Lower lobe of right lung (tissue), 2 donors: Measurements from ENCODE around the gene DYNC1H1. TPM values are rescaled to one million over a fixed set of nuclear protein-coding genes. Genes with fewer than 3 reads are reported as not detected.
"Not testable (repeated sequence)": the region's sequence is repeated elsewhere in the genome, so short reads cannot be mapped to it uniquely, and the experiment has no call there.

ENCODE experiments used
- ATAC-seq, 2 donors: fragments of 200-7000 bp; cut with Tn5 transposase; one replicate each; pipeline ENCODE4 v1.9.1; 2020 to 2022; ENCODE audit warnings: mild to moderate bottlenecking in 2 of 2, moderate library complexity in 2 of 2
- DNase-seq: peaks from one replicate; pipeline ENCODE4 v3.0.0-alpha.2; 2020
- H3K27ac ChIP-seq: fragments of 200-600 bp; one replicate; pipeline ENCODE4 v1.8.0; 2022
- H3K27me3 ChIP-seq: fragments of 200-600 bp; one replicate; pipeline ENCODE4 v1.8.0; 2022; ENCODE audit warnings: low read depth
- H3K36me3 ChIP-seq: fragments of 200-600 bp; one replicate; pipeline ENCODE4 v1.8.0; 2022; ENCODE audit warnings: mild to moderate bottlenecking
- H3K4me1 ChIP-seq: fragments of 200-600 bp; one replicate; pipeline ENCODE4 v1.8.0; 2022
- H3K4me3 ChIP-seq: fragments of 200-600 bp; one replicate; pipeline ENCODE4 v1.8.0; 2022; ENCODE audit warnings: mild to moderate bottlenecking
- H3K9me3 ChIP-seq: fragments of 200-600 bp; one replicate; pipeline ENCODE4 v1.8.0; 2022
- CTCF ChIP-seq: fragments of 200-600 bp; IDR thresholded peaks from one replicate; pipeline ENCODE4 v1.8.0; 2022; ENCODE audit warnings: antibody characterized with exemption, mild to moderate bottlenecking
- intact Hi-C: fragments of 100-400 bp; cut with DNase I; formaldehyde crosslinking; loops from one replicate; pipeline ENCODE4 v1.11.0; 2022
- total RNA-seq: library from RNA; stranded (reverse); fragmentation: NEBNext Ultra II Directional; extraction: Animal tissue kit (Norgen Biotek cat#: 25700); gene quantifications from one replicate; pipeline ENCODE4 v1.2.1, GENCODE V29; 2021
- donor health status: DM: no; HTN: yes; CAD: no; lungs with severe emphysema.

Gene DYNC1H1
- total RNA-seq, 1 donor from 2014 or later: 437 TPM

GRCh38 chr14:101980251-101980650, 15.9 kb downstream of the DYNC1H1 start:
- no peaks in the 10 kb centered on the region for H3K27me3 ChIP-seq
- DNase-seq (no peak), ATAC-seq (no peak)
- H3K27ac ChIP-seq: no peak overlapping the region
- H3K4me3 ChIP-seq: no peak overlapping the region
- intact Hi-C loops: no loop called here
- H3K36me3 ChIP-seq: peaks cover 96% of the 10 kb centered on the region
- peaks cover 14% of the 10 kb centered on the region for H3K4me1 ChIP-seq
- no peak for TF ChIP-seq CTCF
- H3K9me3 ChIP-seq: no peaks in the 10 kb centered on the region

- Histone ChIP-seq H3K36me3 (peaks cover 99% of the 10 kb centered on the region), H3K9me3 (no peaks in the 10 kb centered on the region)
Observed at GRCh38 chr14:101980700-101981099, 16.3 kb downstream of the DYNC1H1 start.

GRCh38 chr14:101982621-101983020, 18.2 kb downstream of the DYNC1H1 start:
- no peak for ATAC-seq
- no peaks in the 10 kb centered on the region for H3K27me3 ChIP-seq
- intact Hi-C loops: no loop called here
- no peak for TF ChIP-seq CTCF
- H3K9me3 ChIP-seq: no peaks in the 10 kb centered on the region
- no peak for DNase-seq
- H3K27ac ChIP-seq: no peak overlapping the region
- H3K4me3 ChIP-seq: no peak overlapping the region
- H3K36me3 ChIP-seq: peaks cover 99% of the 10 kb centered on the region
- peaks cover 14% of the 10 kb centered on the region for H3K4me1 ChIP-seq

More at GRCh38 chr14:101980700-101981099, 16.3 kb downstream of the DYNC1H1 start:
- Histone ChIP-seq H3K27me3 (no peaks in the 10 kb centered on the region), H3K27ac (peak overlapping the region; percentile 13), H3K4me1 (peaks cover 14% of the 10 kb centered on the region), H3K4me3 (no peak overlapping the region)
- ATAC-seq: peak; percentile 90 to 95
- TF ChIP-seq CTCF: no peak
- DNase-seq: no peak
- intact Hi-C loops: no loop called here

- H3K36me3 ChIP-seq: peaks cover 99% of the 10 kb centered on the region
- ATAC-seq, H3K4me3 ChIP-seq, H3K27ac ChIP-seq, DNase-seq, H3K27me3 ChIP-seq, H3K9me3 ChIP-seq, intact Hi-C loops: not testable (repeated sequence)
- H3K4me1 ChIP-seq: peaks cover 14% of the 10 kb centered on the region
Observed at GRCh38 chr14:101984831-101985230, 20.5 kb downstream of the DYNC1H1 start.

- Histone ChIP-seq H3K9me3 (no peaks in the 10 kb centered on the region), H3K27me3 (no peaks in the 10 kb centered on the region), H3K4me3 (no peak overlapping the region), H3K27ac (no peak overlapping the region), H3K36me3 (peaks cover 99% of the 10 kb centered on the region), H3K4me1 (peaks cover 4% of the 10 kb centered on the region)
- ATAC-seq (no peak), DNase-seq (no peak)
- TF ChIP-seq CTCF: no peak
- intact Hi-C loops: no loop called here
Observed at GRCh38 chr14:101985957-101986356, 21.6 kb downstream of the DYNC1H1 start.

GRCh38 chr14:101986953-101987352, 22.6 kb downstream of the DYNC1H1 start:
- no peak for TF ChIP-seq CTCF
- H3K4me3 ChIP-seq: no peak overlapping the region
- H3K27ac ChIP-seq: no peak overlapping the region
- H3K9me3 ChIP-seq: no peaks in the 10 kb centered on the region
- ATAC-seq (no peak), DNase-seq (no peak)
- H3K27me3 ChIP-seq: no peaks in the 10 kb centered on the region
- no peaks in the 10 kb centered on the region for H3K4me1 ChIP-seq
- intact Hi-C loops: no loop called here
- H3K36me3 ChIP-seq: peaks cover 99% of the 10 kb centered on the region
